Spleen (tissue), 11 donors: ENCODE data around the gene NCBP3. TPM values are rescaled to one million over a fixed set of nuclear protein-coding genes. Genes with fewer than 3 reads are reported as not detected.
A peak's percentile ranks its signal among the peaks of the same experiment; 100 is the strongest.

Experiments used
- DNase-seq: peaks from one replicate; pipeline ENCODE4 v3.0.0-alpha.2; 2020
- H3K27ac ChIP-seq, 8 donors: fragments of 200-600 bp; sonication (generic) in 7 of 8; 1 replicate in 4 of 8; 2 replicates in 4 of 8; pipeline versions ENCODE4 v1.5.0 to v1.8.0; 2016 to 2021; ENCODE audit warnings: inconsistent platforms in 4 of 8, mild to moderate bottlenecking in 4 of 8, moderate library complexity in 1 of 8
- H3K27me3 ChIP-seq, 7 donors: fragments of 200-600 bp; sonication (generic) in 6 of 7; replicated peaks in 1 of 7; 1 replicate in 4 of 7; 2 replicates in 3 of 7; pipeline versions ENCODE4 v1.5.0 to v1.8.0; 2016 to 2021; ENCODE audit warnings: inconsistent platforms in 3 of 7, mild to moderate bottlenecking in 1 of 7
- H3K36me3 ChIP-seq, 6 donors: fragments of 200-600 bp; sonication (generic) in 5 of 6; 1 replicate in 4 of 6; 2 replicates in 2 of 6; pipeline versions ENCODE4 v1.5.0 to v1.8.0; 2016 to 2021; ENCODE audit warnings: inconsistent platforms in 2 of 6
- H3K4me1 ChIP-seq, 6 donors: fragments of 200-600 bp; sonication (generic) in 5 of 6; 1 replicate in 3 of 6; 2 replicates in 3 of 6; pipeline versions ENCODE4 v1.5.0 to v1.8.0; 2016 to 2021; ENCODE audit warnings: inconsistent platforms in 3 of 6
- H3K4me3 ChIP-seq, 8 donors: fragments of 200-600 bp; sonication (generic) in 7 of 8; 1 replicate in 4 of 8; 2 replicates in 4 of 8; pipeline versions ENCODE4 v1.5.0 to v1.8.0; 2016 to 2021; ENCODE audit warnings: inconsistent platforms in 4 of 8, mild to moderate bottlenecking in 4 of 8, moderate library complexity in 2 of 8
- H3K9me3 ChIP-seq, 8 donors: fragments of 200-600 bp; sonication (generic) in 7 of 8; 1 replicate in 4 of 8; 2 replicates in 4 of 8; pipeline versions ENCODE4 v1.5.0 to v1.8.0; 2016 to 2021; ENCODE audit warnings: inconsistent platforms in 4 of 8
- CTCF ChIP-seq, 11 experiments: fragments of 200-600 bp in 7 of 11; fragments of 450-650 bp in 4 of 11; sonication (generic) in 4 of 11; IDR thresholded peaks in 8 of 11; conservative IDR thresholded peaks in 3 of 11; 1 replicate in 7 of 11; 2 replicates in 4 of 11; pipeline versions ENCODE4 v1.4.0 to v1.8.0; 2016 to 2021; ENCODE audit warnings: antibody characterized with exemption in 11 of 11, inconsistent platforms in 4 of 11, mild to moderate bottlenecking in 1 of 11
- POLR2A ChIP-seq, 3 donors: fragments of 450-650 bp; IDR thresholded peaks; one replicate each; pipeline ENCODE4 v1.5.1; 2017; ENCODE audit warnings: antibody characterized with exemption in 3 of 3, mild to moderate bottlenecking in 1 of 3
- POLR2AphosphoS5 ChIP-seq, 3 donors: sonication (generic); formaldehyde crosslinking; IDR thresholded peaks; one replicate each; pipeline ENCODE4 v1.5.1; 2017; ENCODE audit warnings: antibody characterized with exemption in 3 of 3
- WGBS, 5 donors: extraction: QIAGEN DNeasy Blood & Tissue Kit in 3 of 5; methylation state at CpG; one replicate each; pipeline versions ENCODE4 v1.1.5 to v1.1.7; 2013 to 2018; 5-methylcytosine and 5-hydroxymethylcytosine counted together
- intact Hi-C: fragments of 100-400 bp; cut with DNase I; formaldehyde crosslinking; loops from one replicate; pipeline ENCODE4 v1.15.0; 2023; ENCODE audit warnings: low total_unique reads
- polyA plus RNA-seq, 3 donors: library from polyadenylated mRNA; stranded (reverse); fragments of 200-250 nt; gene quantifications; one replicate each; pipeline ENCODE4 v1.2.1, GENCODE V29; 2013
- total RNA-seq, 7 donors: library from RNA; depleted of rRNA in 3 of 7; stranded (reverse); fragments of >200 nt in 3 of 7; fragmentation: NEBNext Ultra II Directional in 4 of 7; extraction: Animal tissue kit (Norgen Biotek cat#: 25700) in 4 of 7; gene quantifications; one replicate each; pipeline versions ENCODE4 v1.1.0 to v1.2.1, GENCODE V29; 2016 to 2021
- donor health status: healthy with polysubstance abuse.
- donor health status: DM: no; HTN: no; CAD: no; lungs with moderate emphysema.
- donor health status: DM: no; HTN: no; CAD: no.
- donor health status: Bipolar disorder and iron deficiency.
- donor health status: healthy.
- donor health status: DM: no; HTN: no; CAD: no.
- donor health status: DM: yes; HTN: yes; CAD: no.

NCBP3 gene
- total and polyA plus RNA-seq, 10 donors = 13.0 to 43.9 (median 32.6) TPM

GRCh38 chr17:3768769-3769168 lies 77.3 kb downstream of the NCBP3 start:
- intact Hi-C loops = no loop called here
- H3K27me3 ChIP-seq = no peaks in the 10 kb centered on the region
- TF ChIP-seq POLR2AphosphoS5 (IDR thresholded peaks at IDR 0.05) (no peak), POLR2A (IDR thresholded peaks at IDR 0.05) (no peak), CTCF (IDR thresholded peaks at IDR 0.05 in 8 of 11, conservative IDR thresholded peaks at IDR 0.05 in 3 of 11) (no peak)
- no peak overlapping the region for H3K4me3 ChIP-seq
- no peaks in the 10 kb centered on the region for H3K9me3 ChIP-seq
- peak overlapping the region in 3 of 8 donors; percentile 34 to 76 (median 71) for H3K27ac ChIP-seq
- peaks cover 0 to 75% (median 34%) of the 10 kb centered on the region in 6 donors for H3K4me1 ChIP-seq
- no peak for DNase-seq
- WGBS, 5 donors = 64 to 81% (median 74%) methylated on average over 6 to 8 of the region's 8 CpGs
- H3K36me3 ChIP-seq = no peaks in the 10 kb centered on the region

- TF ChIP-seq POLR2AphosphoS5 (IDR thresholded peaks at IDR 0.05) = no peak
- no peak for TF ChIP-seq POLR2A (IDR thresholded peaks at IDR 0.05)
- TF ChIP-seq CTCF (IDR thresholded peaks at IDR 0.05 in 8 of 11, conservative IDR thresholded peaks at IDR 0.05 in 3 of 11) = no peak
- peak overlapping the region in 3 of 8 donors; percentile 34 to 76 (median 71) for H3K27ac ChIP-seq
- intact Hi-C loops = no loop called here
- peak; percentile 41 for DNase-seq
- H3K27me3 ChIP-seq = no peaks in the 10 kb centered on the region
- H3K36me3 ChIP-seq = no peaks in the 10 kb centered on the region
- H3K4me3 ChIP-seq = no peak overlapping the region
- H3K9me3 ChIP-seq = no peaks in the 10 kb centered on the region
- H3K4me1 ChIP-seq = peaks cover 0 to 78% (median 34%) of the 10 kb centered on the region in 6 donors
- 84 to 90% (median 86%) methylated on average over 9 of the region's 9 CpGs for WGBS, 5 donors
Measured at GRCh38 chr17:3768341-3768740, 77.7 kb downstream of the NCBP3 start.

- 60 to 75% (median 67%) methylated on average over 8 of the region's 8 CpGs for WGBS, 5 donors
- intact Hi-C loops = no loop called here
- peaks cover 0 to 81% (median 34%) of the 10 kb centered on the region in 6 donors for H3K4me1 ChIP-seq
- H3K27me3 ChIP-seq = no peaks in the 10 kb centered on the region
- TF ChIP-seq POLR2A (IDR thresholded peaks at IDR 0.05) (no peak), POLR2AphosphoS5 (IDR thresholded peaks at IDR 0.05) (peak in 1 of 3 donors; percentile 18)
- no peaks in the 10 kb centered on the region for H3K36me3 ChIP-seq
- peak; percentile 50 for DNase-seq
- H3K4me3 ChIP-seq = no peak overlapping the region
- no peaks in the 10 kb centered on the region for H3K9me3 ChIP-seq
- peak overlapping the region in 3 of 8 donors; percentile 76 to 82 (median 79) for H3K27ac ChIP-seq
Measured at GRCh38 chr17:3766779-3767178, 79.3 kb downstream of the NCBP3 start.

- TF ChIP-seq POLR2A (IDR thresholded peaks at IDR 0.05) = no peak
- DNase-seq = peak; percentile 65
- Histone ChIP-seq H3K4me3 (no peak overlapping the region), H3K9me3 (no peaks in the 10 kb centered on the region), H3K4me1 (peaks cover 0 to 73% (median 32%) of the 10 kb centered on the region in 6 donors), H3K36me3 (no peaks in the 10 kb centered on the region), H3K27ac (peak overlapping the region in 7 of 8 donors; percentile 35 to 82 (median 65)), H3K27me3 (no peaks in the 10 kb centered on the region)
- intact Hi-C loops = no loop called here
- 83 to 93% (median 92%) methylated on average over 9 of the region's 9 CpGs for WGBS, 5 donors
Measured at GRCh38 chr17:3765981-3766380, 80.1 kb downstream of the NCBP3 start.

GRCh38 chr17:3763777-3764170 lies 82.3 kb downstream of the NCBP3 start:
- WGBS, 5 donors = 68 to 86% (median 77%) methylated on average over 3 of the region's 3 CpGs
- H3K9me3 ChIP-seq = peaks cover 0 to 10% (median 4%) of the 10 kb centered on the region in 8 donors
- peak; percentile 50 for DNase-seq
- H3K27ac ChIP-seq = peak overlapping the region in 7 of 8 donors; percentile 5 to 82 (median 56)
- H3K36me3 ChIP-seq = no peaks in the 10 kb centered on the region
- intact Hi-C loops = no loop called here
- H3K4me3 ChIP-seq = peak overlapping the region in 4 of 8 donors; percentile 15 to 52 (median 18)
- H3K27me3 ChIP-seq = no peaks in the 10 kb centered on the region
- TF ChIP-seq POLR2A (IDR thresholded peaks at IDR 0.05) (no peak), CTCF (IDR thresholded peaks at IDR 0.05 in 8 of 11, conservative IDR thresholded peaks at IDR 0.05 in 3 of 11) (no peak), POLR2AphosphoS5 (IDR thresholded peaks at IDR 0.05) (no peak)
- peaks cover 0 to 51% (median 24%) of the 10 kb centered on the region in 6 donors for H3K4me1 ChIP-seq
